LNCAP (cell line): ENCODE results near the gene CKAP4.
A peak's percentile ranks its signal among the peaks of the same experiment; 100 is the strongest.

ENCODE experiments used
- CTCF ChIP-seq: fragments of 450-650 bp; IDR thresholded peaks from 2 replicates; pipeline ENCODE4 v1.5.1; 2017; ENCODE audit warnings: mild to moderate bottlenecking

The CKAP4 gene

GRCh38 chr12:106211973-106212372 is 35.8 kb downstream of the CKAP4 start:
- TF ChIP-seq CTCF: no peak

- peak; percentile 43; the same call in 1 of the 2 replicates for TF ChIP-seq CTCF
Measured at GRCh38 chr12:106205208-106206069, 42.4 kb downstream of the CKAP4 start.

DNA sequence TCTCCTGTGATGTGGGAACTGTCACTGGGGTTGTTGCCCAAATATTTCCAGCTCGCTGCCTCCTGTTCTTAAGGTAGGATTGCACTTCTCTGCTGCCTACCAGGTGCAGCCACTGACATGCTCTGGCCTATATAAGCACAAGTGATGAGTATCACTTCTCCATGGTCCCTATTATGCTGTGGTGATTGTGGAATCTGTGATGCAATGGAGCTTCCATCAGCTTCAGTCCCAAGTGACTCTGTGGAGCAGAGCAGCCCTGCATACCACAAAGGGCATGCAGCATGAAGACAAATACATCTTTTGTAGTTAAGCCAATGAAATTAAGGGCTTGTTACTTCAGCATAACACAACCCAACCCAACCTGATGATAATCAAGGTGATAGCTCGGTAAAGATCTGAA is 43.5 kb downstream of the CKAP4 start:
- no peak for TF ChIP-seq CTCF

GRCh38 chr12:106197906-106198623 is 49.8 kb downstream of the CKAP4 start:
- no peak for TF ChIP-seq CTCF

GRCh38 chr12:106195621-106196027 is 52.2 kb downstream of the CKAP4 start:
- TF ChIP-seq CTCF: no peak

- TF ChIP-seq CTCF: no peak
Measured at GRCh38 chr12:106194351-106194750, 53.5 kb downstream of the CKAP4 start.

- no peak for TF ChIP-seq CTCF
Measured at GRCh38 chr12:106193394-106194215, 54.2 kb downstream of the CKAP4 start.
